GM19438 (cell line): Measurements from ENCODE around the gene CLIC2.

ENCODE experiments used
- ATAC-seq: cut with Tn5 transposase; IDR thresholded peaks from one replicate; pipeline ENCODE4 v1.9.1; 2021; ENCODE audit warnings: low read depth; ENCODE audit not compliant: unreplicated experiment

The CLIC2 gene

DNA sequence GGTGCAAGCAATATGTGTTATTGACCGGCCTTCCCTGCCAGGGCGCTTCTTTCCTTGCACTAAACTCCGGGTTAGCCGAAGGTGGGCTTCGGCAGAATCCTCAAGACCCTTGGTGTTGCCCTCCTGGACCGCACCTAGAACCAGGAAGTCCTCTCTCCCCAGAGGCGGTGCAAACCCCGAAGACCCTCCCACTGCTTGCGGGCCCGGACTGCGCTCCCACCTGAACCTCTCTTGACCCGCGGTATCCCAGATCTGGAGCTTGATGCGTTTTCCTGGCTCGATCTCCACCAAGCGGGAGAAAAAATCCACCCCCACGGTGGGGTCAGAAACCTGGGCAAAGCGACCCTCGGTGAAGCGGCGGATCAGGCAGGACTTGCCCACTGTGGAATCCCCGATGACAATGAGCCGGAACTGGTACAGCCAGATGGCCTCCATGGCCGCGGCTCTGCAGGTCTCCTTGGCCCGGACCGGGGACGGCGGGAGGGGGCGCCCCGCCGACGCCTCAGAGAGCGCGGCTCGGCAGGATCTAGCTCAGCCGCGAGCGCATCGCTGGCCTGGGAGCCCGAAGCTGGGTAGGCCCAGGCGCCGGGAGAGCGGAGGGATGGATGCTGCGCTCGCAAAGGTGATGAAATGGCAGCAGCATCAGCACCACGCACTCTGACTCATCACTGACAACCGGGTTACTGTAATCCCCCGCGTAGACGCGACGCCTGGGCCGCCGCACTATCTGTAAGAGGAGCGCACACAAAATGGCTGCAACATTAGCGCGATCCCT lies 70.4 kb downstream of the CLIC2 start, which contains the start of gene RAB39B:
Gene RAB39B, minus strand, starts transcription at position 638 of the 775 bp plus-strand sequence. Its CDS starts 203 bp downstream, at position 435.
- peak; percentile 81 for ATAC-seq

DNA sequence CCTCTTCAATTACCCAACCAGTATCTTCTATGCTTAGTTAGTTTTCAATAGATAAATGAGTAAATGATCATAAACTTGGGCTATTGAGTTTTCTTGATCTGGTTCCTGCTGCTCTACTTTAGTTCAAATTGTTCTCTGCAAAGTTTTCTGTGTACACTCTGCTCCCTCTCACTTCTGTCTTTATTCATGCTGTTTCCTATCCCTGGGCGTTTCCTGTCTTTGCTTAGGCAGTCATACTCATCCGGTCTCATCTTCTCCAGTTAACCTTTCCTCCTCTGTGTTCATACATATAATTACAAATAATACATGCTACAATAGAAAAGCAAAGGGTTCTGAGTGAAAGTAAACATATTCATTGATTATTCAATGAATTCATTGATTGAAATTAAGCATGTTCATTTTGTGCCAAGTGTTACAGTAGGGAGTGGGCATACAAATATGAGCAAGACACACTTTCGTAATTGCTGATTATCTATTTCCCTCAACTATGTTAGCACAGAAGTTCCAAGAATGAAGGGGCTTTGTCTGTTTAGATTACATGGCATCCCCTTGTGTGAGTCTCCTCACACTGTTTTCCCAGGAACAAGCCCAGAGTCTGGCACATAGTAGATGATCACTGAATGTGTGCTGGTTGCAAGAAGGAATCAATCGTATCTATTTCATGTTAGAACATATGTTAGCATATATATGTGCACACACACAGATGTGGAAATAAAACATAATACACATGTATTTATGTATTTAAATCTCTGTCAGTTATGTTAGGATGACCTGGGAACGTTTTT lies 71.3 kb downstream of the CLIC2 start:
- ATAC-seq: no peak

DNA sequence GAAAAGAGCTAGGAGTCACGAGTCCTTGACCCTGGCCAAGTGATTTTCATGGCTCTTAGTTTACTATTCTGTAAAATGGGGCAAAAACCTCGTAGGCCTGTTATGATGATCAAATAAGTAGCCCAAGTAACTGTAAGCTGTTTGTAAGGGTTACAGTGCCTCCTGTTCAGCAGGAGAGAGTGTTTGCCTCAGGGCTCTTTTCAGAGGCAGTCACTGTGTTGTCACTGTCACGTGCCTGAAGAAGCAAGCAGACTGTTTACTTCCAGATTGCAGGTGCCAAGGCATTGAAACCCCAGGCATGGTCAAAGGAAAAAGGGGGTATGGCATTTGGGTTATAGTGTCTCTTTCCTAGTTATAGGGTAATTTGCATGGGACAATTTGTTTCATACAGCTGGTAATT lies 74.7 kb downstream of the CLIC2 start:
- no peak for ATAC-seq

DNA sequence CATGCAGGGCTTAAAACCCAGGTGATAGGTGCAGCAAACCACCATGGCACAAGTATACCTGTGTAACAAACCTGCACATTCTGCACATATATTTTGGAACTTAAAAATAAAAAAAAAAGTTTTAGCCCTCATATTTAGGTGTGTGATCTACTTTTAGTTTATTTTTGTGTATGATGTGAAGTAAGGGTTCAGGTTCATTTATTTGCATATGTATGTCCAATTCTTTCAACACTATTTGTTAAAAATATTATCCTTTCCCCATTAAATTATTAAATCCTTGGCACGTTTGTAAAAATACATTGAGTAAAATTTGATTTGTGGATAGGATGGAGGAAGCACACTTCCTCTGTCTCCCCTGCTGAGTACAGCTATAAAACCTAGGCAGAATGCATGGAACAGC lies 83.0 kb downstream of the CLIC2 start:
- ATAC-seq: no peak

DNA sequence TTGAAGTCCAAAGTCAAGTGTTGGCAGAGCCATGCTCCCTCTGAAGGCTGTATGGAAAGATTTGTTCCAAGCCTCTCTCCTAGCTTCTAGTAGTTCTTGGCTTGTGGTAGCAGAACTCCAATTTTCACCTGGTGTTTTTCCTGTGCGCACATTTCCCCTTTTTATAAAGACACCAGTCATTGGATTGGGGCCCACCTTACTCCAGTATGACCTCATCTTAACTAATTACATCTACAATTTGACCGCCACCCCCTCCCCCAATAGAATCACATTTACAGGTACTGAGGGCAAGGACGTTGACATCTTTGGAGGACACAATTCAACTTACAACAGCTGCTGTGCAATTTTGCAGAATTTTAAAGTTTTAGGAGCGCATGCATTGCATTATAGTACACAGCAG lies 86.9 kb downstream of the CLIC2 start:
- ATAC-seq: no peak

DNA sequence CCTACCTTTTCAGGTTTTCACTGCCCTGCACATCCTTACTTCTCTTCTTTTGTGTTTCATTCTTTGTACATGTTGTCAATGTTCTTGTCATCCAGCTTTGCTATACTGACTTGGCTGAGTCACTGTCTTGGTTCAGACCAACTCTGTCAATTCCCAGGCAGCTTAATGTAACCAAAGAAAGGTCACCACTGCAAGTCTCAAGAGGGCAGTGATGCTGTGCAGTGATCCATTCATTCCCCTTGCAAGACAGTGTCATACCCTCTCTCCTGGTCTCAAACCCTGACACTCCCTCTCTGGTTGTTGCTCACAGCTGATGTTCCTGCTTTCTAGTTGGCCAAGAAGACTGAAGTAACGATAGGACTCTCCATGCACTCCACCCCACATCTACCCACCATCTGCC lies 87.7 kb downstream of the CLIC2 start:
- no peak for ATAC-seq

DNA sequence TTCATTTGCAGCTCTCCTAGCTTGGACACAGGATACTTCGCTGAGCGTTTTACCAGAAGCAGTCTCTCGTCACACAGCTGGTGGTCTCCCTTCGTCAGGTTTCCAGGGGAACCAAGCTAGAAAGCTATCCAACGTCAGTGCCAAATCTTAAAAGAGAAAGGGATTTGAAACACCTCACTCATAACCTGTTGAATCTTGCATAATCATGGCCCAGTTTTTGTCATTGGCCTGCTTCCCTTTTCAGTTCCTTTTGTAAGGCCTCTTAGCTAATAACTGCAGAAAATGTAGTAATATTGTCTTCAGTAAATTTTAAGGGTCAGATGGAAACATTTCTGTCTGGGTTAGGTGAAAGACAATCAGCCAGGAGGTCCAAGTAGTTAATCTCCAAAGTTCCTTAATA lies 92.1 kb downstream of the CLIC2 start:
- no peak for ATAC-seq

DNA sequence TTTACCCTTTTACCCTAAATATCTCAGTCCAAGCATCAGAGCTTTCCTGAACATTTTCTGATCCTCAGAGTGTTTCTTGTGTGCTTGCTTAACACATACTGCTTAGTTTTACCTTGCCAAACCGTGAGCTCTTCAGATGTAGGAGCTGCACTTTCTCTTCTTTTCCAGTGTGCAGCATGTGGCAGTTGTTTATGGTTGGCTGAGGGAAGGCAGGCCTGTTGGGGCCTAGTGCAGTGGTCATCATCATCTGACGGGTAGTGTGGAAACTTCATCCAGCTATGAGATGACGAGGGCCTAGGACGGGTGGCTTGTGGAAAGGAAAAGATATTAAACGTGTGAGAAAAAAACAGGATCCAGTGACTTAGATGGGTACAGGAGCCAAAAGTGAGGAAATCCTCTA lies 96.7 kb downstream of the CLIC2 start:
- ATAC-seq: no peak

DNA sequence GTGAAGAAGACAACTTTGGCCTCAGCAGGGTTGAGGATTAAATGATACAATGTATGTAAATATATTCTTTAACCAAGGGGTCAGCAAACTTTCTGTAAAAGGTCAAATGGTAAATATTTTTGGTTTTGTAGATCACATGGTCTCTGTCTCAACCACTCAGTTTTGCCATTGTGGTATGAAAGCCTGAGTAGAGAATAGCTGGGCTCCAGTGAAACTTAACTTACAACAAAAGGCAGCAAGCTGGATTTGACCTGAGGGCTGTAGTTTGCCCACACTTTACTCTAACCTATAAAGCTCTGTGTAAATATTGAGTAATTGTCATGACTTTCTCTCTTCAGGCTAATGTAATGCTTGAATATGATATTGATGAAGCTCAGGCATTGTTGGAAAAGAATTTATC lies 98.5 kb downstream of the CLIC2 start:
- no peak for ATAC-seq

DNA sequence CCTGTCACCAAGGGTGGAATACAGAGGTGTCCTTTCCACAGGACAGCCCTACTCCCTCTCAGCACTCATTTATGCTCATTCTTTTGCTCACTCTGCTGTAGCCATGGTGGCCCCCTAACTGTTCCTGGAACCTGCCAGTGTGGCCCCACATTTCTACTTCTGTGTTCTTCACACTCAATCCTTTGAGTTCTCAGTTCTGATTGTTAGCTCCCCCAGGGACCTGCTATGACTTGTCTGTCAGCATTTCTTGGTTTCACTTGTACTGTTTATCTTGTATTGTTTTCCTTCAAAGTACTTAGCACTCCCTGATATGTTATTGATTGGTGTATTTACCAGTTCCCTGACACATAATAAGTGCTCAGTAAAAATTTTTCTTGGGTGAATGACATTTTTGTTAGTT lies 103.3 kb downstream of the CLIC2 start:
- ATAC-seq: peak; percentile 84
